ENCODE data around the gene ZBED5.
A peak's percentile ranks its signal among the peaks of the same experiment; 100 is the strongest.

ZBED5 gene

GRCh38 chr11:10878408-10879214, 20.8 kb upstream of the ZBED5 start:
- DNase-seq (ENCODE audit: low read depth) = no peak

DNA sequence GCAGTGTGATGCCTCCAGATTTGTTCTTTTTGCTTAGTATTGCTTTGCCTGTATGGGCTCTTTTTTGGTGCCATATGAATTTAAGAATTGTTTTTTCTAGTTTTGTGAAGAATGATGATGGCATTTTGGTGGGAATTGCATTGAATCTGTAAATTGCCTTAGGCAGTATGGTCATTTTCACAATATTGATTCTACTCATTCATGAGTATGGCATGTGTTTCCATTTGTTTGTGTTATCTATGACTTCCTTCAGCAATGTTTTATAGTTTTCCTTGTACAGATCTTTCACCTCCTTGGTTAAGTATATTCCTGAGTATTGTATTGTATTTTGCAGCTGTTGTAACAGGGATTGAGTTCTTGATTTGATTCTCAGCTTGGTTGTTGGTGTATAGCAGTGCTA, 18.3 kb upstream of the ZBED5 start:
- no peak for DNase-seq (ENCODE audit: low read depth)

GRCh38 chr11:10875430-10876021, 17.7 kb upstream of the ZBED5 start:
- no peak for DNase-seq (ENCODE audit: low read depth)

- DNase-seq (ENCODE audit: low read depth) = no peak
Observed at GRCh38 chr11:10872097-10872496, 14.2 kb upstream of the ZBED5 start.

DNA sequence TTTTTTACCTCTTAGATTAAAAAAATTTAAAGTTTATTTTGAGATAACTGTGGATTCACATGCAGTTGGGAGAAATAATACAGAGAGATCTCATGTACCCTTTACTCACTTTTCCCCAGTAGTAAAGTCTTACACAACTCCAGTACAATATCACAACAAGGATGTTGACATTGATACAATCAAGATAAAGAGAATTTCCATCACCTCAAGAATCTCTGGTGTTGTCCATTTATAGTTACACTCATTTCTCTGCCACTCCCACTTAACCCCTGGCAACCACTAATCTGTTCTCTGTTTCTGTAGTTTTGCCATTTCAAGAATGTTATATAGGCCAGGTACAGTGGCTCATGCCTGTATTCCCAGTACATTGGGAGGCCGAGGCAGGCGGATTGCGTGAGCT, 10.5 kb upstream of the ZBED5 start:
- DNase-seq (ENCODE audit: low read depth) = no peak

DNA sequence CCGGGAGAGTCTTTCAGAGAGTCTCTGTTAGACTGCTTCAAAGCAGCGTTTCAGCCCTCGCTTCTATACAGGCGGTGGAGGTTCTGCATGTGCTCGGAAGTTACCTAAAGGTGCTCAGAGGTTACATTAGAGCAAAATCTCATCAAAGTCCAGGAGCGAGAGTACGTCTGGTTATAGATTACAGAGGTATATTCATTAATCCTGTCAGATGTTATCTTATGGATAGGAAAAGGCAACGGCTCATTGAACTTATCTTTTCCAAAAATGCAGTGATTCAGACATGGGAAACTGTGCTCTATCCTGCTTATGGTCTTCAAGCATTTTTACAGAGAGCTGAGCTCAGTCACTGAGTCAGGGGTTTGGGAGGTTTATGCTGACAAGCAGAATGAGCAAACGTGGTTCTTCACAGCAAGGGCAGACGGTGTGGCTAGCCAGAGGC, 9.1 kb upstream of the ZBED5 start:
- no peak for DNase-seq (ENCODE audit: low read depth)

DNA sequence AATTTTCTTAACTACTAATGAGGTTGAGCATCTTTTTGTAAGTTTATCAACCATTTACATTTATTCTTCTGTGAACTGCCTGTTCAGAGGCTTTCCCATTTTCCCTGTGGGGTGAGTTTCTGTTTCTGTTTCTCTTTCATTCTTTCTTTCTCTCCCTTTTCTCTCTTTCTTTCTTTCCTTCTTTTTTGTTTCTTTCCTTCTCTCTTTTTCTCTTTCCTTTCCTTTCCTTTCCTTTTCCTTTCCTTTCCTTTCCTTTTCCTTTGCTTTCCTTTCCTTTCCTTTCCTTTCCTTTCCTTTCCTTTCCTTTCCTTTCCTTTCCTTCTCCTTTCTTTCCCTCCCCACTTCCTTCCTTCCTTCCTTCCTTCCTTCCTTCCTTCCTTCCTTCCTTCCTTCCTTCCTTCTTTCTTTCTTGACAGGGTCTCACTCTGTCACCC, 8.0 kb upstream of the ZBED5 start:
- no peak for DNase-seq (ENCODE audit: low read depth)

DNA sequence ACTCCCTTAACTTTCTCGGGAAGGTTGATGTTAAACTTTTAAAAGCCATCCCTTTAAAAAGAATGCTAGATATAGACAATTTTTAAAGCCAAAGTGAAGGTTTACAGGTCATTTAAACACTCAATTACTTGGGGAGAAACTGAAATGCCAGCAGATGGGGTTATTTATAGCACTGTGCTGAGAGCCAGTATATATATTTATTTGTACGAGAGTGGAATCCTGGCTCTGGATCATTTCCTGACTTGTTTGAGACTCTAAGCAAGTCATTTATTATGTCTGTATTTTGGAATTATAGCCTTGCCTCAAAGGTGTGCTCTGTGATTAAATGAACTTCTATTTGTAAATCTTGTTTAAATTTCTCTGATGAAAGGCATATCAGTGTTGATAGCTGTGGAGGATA, 6.8 kb upstream of the ZBED5 start:
- no peak for DNase-seq (ENCODE audit: low read depth)

- DNase-seq (ENCODE audit: low read depth) = no peak
Observed at GRCh38 chr11:10862446-10862845, 4.6 kb upstream of the ZBED5 start.

GRCh38 chr11:10861799-10862198, 3.9 kb upstream of the ZBED5 start:
- no peak for DNase-seq (ENCODE audit: low read depth)

- no peak for DNase-seq (ENCODE audit: low read depth)
Observed at GRCh38 chr11:10861047-10861446, 3.2 kb upstream of the ZBED5 start.

DNA sequence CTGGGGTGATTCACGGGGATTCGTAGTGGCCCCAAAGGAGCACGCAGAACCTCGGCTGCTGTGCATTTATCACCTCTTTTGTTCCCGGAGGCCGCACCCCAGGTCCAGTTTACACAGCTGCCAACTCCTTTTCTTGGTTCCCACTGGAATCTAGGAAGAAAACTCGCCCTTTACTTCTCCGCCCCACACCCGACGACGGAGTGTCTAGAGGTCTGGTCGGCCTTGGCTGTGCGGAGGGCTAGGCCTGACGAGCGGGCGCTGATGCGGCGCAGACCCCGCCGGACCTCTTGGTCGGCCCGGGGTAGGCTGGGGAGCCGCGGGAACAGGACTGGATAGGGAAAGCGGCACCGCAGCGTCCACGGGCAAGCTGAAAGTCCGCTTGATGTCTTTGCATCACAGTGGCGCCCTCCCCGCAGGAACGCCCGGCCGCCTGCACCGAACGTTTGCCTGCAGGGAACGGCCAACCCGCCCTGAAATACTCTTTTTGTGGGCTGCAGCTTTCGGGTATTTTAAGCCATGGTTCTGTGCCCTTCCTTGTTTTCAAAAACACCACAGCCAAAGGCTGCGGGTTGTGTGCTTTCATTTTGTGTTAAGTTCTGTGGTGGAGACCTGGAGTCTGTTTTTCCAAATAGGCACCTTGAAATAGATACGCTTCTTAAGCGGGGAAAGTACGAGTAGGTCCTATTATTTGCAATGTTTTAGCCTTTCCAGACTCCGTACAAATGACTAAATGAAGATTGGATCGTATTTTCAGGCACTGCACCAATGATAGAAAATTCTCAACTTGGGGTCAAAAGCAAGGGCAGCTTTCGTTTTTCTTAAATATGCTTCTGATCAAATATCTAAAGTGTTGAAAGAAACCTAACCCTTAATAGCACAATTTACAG, 829 bp upstream of the ZBED5 start:
- peak; percentile 21 for DNase-seq (ENCODE audit: low read depth)

DNA sequence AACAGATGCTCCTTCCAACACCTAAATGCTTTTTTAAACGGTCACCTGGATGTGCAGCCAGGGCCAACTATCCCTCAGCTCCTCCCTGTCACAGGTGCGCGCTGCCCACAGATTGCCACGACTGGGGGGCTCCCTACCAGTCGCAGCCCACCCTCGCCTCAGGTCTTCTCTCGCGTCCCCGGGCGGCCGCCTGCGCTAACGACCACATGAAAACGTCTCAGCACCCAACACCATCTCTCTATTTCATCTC, 469 bp downstream of the ZBED5 start:
- DNase-seq (ENCODE audit: low read depth) = no peak

DNA sequence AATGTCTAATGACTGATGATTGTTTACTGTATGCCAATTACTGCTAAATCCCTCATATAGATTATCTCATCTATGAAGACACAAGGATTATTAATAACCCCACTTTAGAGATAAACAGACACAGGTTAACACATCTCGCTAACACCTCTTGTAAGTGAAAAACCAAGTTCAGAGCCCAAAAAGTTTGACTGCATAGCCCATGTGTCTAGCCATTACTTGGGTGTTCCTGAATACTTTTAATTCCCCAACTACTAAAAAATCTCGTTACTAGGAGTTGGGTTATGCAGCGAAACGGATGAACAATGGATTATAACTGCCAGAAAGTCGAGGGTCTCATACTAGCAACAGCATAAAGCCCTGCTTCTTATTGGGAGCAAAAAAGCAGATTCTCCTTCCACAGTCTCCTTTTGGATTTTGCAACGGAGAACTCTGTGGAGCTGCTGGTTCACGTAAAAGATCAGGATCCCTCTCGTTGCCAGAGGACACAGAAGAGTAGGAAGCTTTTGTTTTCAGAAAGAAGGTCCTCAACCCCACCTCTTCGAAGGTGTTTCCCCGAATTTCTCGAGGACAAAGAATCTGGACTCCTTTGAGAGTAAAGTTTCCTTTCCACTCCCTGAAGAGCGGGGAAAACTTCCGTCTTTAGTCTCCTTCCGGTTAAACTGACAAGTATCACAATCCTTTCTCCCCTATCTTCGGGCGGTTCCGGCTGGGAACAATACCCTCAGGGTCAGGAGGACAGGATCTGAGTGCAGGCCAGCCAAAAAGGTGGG, 979 bp downstream of the ZBED5 start:
- DNase-seq (ENCODE audit: low read depth) = peak; percentile 17

DNA sequence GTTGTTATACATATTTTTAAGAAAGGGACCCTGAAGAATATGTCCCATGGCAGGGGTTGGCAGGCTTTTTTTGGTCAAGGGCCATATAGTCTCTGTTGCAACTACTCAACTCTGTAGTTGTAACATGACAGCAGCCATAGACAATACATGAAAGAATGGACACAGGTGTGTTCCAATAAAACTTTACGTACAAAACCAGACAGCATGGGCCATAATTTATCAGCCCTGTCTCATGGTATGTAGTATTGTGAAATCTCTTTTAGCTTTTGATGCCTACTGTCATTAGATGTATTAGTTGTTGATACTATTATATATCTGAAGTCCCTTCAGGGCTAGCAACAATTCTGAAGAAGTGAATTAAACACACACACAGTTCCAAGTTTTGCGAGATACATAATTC, 2.6 kb downstream of the ZBED5 start:
- DNase-seq (ENCODE audit: low read depth) = no peak

GRCh38 chr11:10847960-10848860, 9.6 kb downstream of the ZBED5 start:
- no peak for DNase-seq (ENCODE audit: low read depth)

DNA sequence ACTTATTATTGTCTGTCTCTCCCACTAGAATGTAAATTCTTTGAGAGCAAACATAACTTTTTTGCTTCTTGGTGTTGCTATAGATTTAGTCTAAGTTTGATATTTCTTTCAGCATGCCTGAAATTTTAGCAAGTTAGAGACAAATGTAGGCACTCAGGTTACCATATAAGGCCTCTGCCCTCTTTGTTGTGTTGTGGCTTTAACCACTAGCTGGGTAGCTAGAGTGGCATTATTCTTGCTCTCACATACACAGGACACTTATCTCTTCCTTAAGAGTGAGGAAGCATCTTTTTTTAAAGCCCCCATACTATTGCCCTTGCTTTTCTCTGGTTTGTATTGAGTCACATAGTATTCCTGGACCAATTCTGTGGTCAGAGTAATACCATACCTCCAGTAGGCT, 11.2 kb downstream of the ZBED5 start:
- no peak for DNase-seq (ENCODE audit: low read depth)

DNA sequence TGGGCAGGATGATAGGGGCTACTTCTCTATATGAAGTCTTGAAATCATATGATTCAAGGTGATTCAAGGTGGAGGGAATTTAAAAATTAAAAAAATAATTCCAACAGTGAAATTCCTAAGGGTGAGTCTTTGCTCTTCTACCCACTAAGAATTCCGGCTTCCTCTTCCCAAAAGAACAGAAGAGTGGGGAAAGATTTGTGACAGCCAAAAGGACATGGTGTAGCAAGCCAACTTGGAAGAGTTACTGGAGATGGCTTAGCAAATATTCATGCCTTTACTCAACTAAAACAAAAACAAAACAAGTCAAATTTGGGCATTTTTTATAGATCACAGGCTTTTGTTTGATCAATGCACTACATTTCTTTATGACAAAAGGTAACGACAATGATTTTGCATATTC, 12.3 kb downstream of the ZBED5 start:
- no peak for DNase-seq (ENCODE audit: low read depth)

GRCh38 chr11:10844796-10845195, 13.1 kb downstream of the ZBED5 start:
- DNase-seq (ENCODE audit: low read depth) = no peak

- DNase-seq (ENCODE audit: low read depth) = no peak
Observed at GRCh38 chr11:10844356-10844755, 13.5 kb downstream of the ZBED5 start.

DNA sequence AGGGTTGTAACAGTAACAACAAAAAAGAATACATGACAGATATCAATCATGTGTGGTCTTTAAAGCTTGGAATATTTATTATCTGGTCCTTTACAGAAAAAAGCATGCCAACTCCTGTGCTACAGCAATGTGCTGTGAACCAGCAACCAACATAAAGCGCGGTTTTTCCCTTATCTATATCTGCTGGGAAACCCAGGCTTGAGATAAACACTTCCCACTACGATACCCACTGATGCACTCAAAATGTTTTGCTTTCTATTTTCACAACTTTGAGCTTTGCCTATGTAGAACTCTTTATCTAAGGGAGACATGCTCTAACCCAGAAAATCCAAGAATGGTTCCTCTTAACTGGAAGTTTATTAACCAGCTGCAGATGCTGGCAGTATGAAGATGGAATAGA, 19.0 kb downstream of the ZBED5 start:
- no peak for DNase-seq (ENCODE audit: low read depth)

All from activated gamma-delta T cell treated with anti-CD3 and anti-CD28 coated beads, Interleukin-2, amount 50 U/mL, for 16 hours (primary cell).